GOT3 (cell line): Measurements from ENCODE around the gene NNMT.

ENCODE experiments used
- DNase-seq: peaks from one replicate; lab custom pipeline; 2025; ENCODE audit warnings: mixed read lengths; lab: John Stamatoyannopoulos, UW

Gene NNMT

DNA sequence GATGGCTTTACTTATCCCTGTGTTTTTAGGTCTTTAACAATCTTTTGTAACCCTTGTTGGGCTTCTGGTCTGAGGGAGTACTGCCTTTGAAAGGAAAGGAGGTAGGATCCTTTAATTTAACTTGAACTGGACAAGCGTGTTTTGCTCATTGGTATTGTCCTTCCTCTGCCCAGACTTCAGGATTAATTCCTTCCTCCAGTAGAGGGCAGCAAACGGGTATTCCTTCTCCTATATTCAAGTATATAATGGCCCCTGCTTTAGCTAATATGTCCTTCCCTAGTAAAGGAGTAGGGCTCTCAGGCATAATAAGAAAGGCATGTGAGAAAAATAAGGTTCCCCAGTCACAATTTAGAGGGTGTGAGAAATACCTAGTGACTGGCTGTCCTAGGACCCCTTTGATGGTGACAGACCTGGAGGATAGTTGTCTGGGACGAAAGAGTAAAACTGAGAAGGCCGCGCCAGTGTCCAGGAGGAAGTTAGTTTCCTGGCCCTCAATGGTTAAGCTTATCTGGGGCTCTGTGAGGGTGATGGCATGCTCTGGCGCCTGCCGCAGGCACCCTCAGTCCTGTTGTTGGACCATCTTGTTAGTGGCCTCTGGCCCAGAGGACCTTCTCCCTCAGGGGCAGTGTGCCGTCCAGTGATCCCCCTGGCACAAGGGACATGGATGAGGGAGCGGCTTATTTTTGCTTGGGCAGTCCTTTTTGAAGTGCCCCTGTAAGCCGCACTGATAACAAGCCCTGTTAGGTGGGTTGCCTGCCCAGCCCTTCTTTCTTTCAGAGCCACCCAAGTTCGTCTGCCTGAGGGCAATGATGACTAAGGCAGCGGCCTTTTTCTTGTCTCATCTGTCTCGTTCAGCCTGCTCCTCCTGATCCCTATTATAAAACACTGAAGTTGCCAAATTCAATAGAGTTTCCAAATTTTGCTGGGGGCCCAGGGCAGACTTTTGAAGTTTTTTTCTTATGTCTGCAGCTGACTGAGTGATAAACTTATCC is 52.3 kb downstream of the NNMT start:
- no peak for DNase-seq

DNA sequence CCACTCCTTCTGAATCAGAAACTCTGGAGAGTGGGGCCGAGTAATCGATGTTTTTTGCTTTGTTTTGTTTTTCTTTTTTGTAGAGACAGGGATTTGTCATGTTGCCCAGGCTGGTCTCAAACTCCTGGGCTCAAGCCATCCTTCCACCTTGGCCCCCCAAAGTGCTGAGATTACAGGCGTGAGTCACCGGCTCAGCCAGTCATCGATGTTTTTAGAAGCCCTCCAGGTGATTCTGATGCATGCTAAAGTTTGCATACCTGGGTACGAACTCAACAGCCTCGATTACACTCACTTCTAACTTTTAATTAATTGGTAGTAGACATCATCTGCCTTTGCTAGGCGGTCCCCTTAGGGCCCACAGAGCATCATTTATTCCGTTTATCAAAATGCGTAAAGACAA is 53.8 kb downstream of the NNMT start:
- DNase-seq = no peak

DNA sequence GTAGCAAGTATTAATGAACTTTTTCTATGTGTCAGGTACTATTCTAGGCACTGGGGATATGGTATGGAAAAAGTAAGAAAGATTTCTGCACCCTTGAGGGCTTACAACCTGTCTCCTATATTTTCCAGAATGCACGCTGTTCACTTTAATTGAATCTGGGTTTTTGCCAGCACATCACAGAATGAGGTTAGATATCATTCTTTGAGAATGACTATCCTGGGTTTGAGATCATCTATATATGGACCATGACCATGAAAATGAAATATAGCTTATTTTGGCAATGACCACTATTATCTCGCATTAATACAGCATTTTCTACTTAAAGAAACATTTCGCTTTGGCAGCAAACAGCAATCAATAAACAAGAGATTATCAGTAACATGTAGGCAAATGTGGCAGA is 57.2 kb downstream of the NNMT start:
- DNase-seq = no peak

DNA sequence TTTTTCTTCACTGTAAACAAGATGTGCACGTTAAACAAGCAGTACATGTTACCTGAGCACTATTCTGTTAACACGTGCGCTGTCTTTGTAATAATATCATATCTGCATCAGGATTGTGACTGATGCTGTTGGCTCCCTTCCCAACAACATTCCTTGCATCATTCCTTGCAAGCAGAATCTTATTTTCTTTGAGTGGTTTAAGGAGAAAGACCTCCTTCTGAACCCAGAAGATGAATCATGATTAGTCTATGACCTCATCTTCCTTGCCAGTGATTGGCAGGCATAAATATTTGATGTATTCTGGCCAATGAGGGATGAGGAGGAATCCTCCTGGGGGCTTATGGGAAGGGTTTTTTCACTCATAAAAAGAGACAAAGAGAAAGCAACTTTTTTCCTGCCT is 57.9 kb downstream of the NNMT start:
- peak; percentile 2 for DNase-seq

DNA sequence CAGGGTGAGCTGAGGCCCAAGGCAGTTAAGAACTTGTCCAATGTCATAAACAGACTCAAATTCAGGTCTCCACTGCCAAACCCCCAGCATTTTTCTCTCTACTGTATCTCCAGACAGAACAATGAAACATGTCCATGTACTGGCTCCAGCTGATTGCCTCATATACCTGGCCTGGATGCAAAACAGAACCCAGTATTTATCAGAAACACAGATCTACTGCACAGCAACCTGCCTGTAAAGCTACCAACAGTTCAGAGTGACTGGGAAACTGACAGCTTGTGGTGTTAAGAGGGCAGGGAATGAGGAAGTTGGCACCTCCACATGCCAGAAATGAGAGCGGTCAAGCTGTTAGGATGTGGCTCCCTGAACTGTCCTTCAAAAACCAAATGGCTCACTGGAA is 62.5 kb downstream of the NNMT start:
- no peak for DNase-seq

DNA sequence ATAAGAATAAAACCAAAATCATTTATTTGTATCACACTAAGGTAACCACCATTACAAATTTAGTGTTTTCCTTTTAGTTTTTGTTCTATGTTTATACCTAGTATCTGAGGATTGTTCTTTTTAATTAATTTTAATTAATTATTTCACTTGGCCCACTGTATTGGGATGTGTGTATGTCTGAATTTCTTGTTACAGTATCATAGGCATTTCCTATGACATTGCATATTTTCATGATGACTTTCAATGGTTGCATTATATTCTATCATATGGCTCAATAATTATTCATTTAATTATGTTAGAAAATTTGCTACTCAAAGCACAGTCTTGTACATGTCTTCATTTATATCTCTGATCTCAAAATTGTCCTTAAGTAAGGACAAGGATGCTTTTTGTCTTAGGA is 63.1 kb downstream of the NNMT start:
- no peak for DNase-seq

DNA sequence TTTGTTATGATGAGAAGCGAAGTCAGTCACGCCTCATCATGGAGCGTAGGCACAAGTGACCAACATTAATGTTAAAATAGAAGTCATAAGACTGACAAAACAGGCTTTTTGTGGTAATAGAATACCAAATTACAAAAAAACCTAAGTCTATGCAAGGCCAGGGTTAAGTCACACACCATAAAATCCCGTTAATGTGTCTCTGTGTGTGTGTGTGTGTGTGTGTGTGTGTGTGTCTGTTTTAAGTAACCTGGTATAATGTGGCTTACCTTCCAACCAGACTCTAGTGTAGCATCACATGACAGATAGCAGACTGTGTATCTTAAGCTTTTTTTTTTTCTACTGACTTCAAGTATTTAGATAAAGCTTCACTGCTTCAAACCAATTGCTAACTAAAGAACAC is 66.1 kb downstream of the NNMT start:
- DNase-seq = no peak

DNA sequence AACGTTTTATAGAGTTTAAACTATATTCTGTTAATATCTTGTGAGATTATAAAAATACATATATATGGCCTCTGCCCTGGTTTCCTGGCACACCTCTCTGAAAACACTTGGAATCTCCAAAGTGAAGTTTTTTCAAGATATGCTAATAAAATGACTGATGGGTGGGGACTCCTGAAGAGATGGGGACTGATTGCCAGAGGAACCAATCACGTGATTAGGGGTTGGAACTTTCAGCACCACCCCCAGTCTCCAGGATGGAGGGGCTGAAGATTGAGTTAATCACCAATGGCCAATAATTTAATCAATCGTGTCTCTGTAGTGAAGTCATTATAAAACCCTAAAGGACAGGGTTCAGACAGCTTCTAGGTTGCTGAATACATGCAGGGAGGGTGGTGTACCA is 66.8 kb downstream of the NNMT start:
- DNase-seq = no peak
